Amygdala (tissue), 56 donors: ENCODE data around the gene RBPMS2.

Experiments
- DNase-seq, 56 donors: peaks; one replicate each; lab custom pipeline; 2025; lab: John Stamatoyannopoulos, UW

The RBPMS2 gene

GRCh38 chr15:64791401-64791800, 16.0 kb upstream of the RBPMS2 start:
- DNase-seq = no peak

GRCh38 chr15:64783796-64784195, 8.4 kb upstream of the RBPMS2 start:
- no peak for DNase-seq

GRCh38 chr15:64782751-64783150, 7.4 kb upstream of the RBPMS2 start:
- no peak for DNase-seq

- DNase-seq = no peak
These were observed 5.9 kb upstream of the RBPMS2 start for GRCh38 chr15:64781299-64781698.

GRCh38 chr15:64780600-64781156, 5.3 kb upstream of the RBPMS2 start:
- DNase-seq = no peak

- DNase-seq = no peak
These were observed 4.2 kb upstream of the RBPMS2 start for GRCh38 chr15:64779630-64780029.

- DNase-seq = no peak
These were observed 3.6 kb upstream of the RBPMS2 start for GRCh38 chr15:64779024-64779423.

- DNase-seq = no peak
These were observed 1.0 kb upstream of the RBPMS2 start for GRCh38 chr15:64776402-64776786.

- no peak for DNase-seq
These were observed 528 bp downstream of the RBPMS2 start for GRCh38 chr15:64774629-64775493.

- DNase-seq = no peak
These were observed 1.3 kb downstream of the RBPMS2 start for GRCh38 chr15:64774037-64774628.

GRCh38 chr15:64773606-64774005, 1.8 kb downstream of the RBPMS2 start:
- DNase-seq = no peak

GRCh38 chr15:64772964-64773363, 2.4 kb downstream of the RBPMS2 start:
- DNase-seq = no peak

- DNase-seq = no peak
These were observed 2.9 kb downstream of the RBPMS2 start for GRCh38 chr15:64772488-64772887.

- DNase-seq = no peak
These were observed 4.8 kb downstream of the RBPMS2 start for GRCh38 chr15:64770626-64771025.

- no peak for DNase-seq
These were observed 8.2 kb downstream of the RBPMS2 start for GRCh38 chr15:64767203-64767602.

GRCh38 chr15:64766058-64766457, 9.3 kb downstream of the RBPMS2 start:
- no peak for DNase-seq

GRCh38 chr15:64763874-64764273, 11.5 kb downstream of the RBPMS2 start:
- DNase-seq = no peak

GRCh38 chr15:64763462-64763861, 11.9 kb downstream of the RBPMS2 start:
- no peak for DNase-seq

- no peak for DNase-seq
These were observed 12.4 kb downstream of the RBPMS2 start for GRCh38 chr15:64763021-64763420.

- no peak for DNase-seq
These were observed 12.8 kb downstream of the RBPMS2 start for GRCh38 chr15:64762546-64762945.

GRCh38 chr15:64761156-64761555, 14.2 kb downstream of the RBPMS2 start:
- no peak for DNase-seq

- no peak for DNase-seq
These were observed 15.3 kb downstream of the RBPMS2 start for GRCh38 chr15:64760056-64760455.
